Kidney epithelial cell (primary cell): ENCODE results near the gene PRL. TPM values are rescaled to one million over a fixed set of nuclear protein-coding genes. Genes with fewer than 3 reads are reported as not detected.

Experiments used
- DNase-seq: peaks from one replicate; pipeline ENCODE4 v3.0.0-alpha.2; 2010; ENCODE audit warnings: low read depth
- H3K27me3 ChIP-seq: 2 replicates; pipeline ENCODE4 v1.6.0; 2011; ENCODE audit warnings: low read length; ENCODE audit not compliant: control insufficient read depth, insufficient read depth
- H3K36me3 ChIP-seq: 2 replicates; pipeline ENCODE4 v1.5.1; 2011; ENCODE audit warnings: low read length; ENCODE audit not compliant: control insufficient read depth, insufficient read depth
- H3K4me3 ChIP-seq: 2 replicates; pipeline ENCODE4 v1.5.1; 2011; ENCODE audit warnings: low read depth, mild to moderate bottlenecking, control low read depth, low read length
- total RNA-seq: library from RNA; depleted of rRNA; stranded (reverse); fragments of >200 nt; gene quantifications from 2 replicates; pipeline ENCODE4 v1.2.3, GENCODE V29; 2015
- TF ChIP-seq, protein P1 (sequence below): IDR thresholded peaks from 2 replicates; pipeline ENCODE4 v1.5.1; 2011; ENCODE audit warnings: mild to moderate bottlenecking, moderate library complexity, low read length, control low read depth, inconsistent platforms; ENCODE audit not compliant: insufficient read depth, poor library complexity, severe bottlenecking

PRL gene
- total RNA-seq, 1 donor from 2014 or later = not detected

DNA sequence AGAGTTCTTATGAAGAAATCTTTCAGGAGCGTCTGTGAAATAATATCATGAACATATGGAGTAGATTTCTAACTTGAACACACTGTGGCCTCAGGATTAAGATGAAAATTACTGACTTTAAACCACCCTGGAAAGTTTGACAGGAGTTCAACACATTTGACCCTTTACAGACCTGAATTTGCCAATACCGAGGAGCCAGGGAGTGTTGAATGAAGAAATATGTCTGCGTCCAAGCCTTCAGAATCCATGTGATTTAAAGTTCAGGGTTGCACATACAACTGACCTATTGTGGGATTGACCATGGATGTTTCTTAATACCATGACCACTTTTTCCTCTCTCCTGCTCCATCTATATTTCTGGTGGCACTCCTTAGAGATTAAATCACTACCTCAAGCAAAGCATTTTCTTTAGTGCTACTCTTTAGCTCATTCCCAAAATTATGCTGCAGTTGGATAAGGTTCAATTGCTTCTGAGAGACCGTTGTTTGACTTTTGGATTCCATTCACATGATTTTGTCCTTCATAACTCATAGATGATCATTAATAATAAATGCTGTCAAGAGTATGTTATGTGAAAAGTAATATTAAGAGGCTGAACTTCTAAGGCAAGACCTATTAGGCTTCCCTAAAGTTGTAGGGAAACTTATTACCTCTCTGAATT is 57.4 kb downstream of the PRL start:
- TF ChIP-seq, protein P1, sequence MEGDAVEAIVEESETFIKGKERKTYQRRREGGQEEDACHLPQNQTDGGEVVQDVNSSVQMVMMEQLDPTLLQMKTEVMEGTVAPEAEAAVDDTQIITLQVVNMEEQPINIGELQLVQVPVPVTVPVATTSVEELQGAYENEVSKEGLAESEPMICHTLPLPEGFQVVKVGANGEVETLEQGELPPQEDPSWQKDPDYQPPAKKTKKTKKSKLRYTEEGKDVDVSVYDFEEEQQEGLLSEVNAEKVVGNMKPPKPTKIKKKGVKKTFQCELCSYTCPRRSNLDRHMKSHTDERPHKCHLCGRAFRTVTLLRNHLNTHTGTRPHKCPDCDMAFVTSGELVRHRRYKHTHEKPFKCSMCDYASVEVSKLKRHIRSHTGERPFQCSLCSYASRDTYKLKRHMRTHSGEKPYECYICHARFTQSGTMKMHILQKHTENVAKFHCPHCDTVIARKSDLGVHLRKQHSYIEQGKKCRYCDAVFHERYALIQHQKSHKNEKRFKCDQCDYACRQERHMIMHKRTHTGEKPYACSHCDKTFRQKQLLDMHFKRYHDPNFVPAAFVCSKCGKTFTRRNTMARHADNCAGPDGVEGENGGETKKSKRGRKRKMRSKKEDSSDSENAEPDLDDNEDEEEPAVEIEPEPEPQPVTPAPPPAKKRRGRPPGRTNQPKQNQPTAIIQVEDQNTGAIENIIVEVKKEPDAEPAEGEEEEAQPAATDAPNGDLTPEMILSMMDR = no peak
- Histone ChIP-seq H3K4me3 (no peak overlapping the region), H3K27me3 (no peaks in the 10 kb centered on the region), H3K36me3 (no peaks in the 10 kb centered on the region)
- no peak for DNase-seq

DNA sequence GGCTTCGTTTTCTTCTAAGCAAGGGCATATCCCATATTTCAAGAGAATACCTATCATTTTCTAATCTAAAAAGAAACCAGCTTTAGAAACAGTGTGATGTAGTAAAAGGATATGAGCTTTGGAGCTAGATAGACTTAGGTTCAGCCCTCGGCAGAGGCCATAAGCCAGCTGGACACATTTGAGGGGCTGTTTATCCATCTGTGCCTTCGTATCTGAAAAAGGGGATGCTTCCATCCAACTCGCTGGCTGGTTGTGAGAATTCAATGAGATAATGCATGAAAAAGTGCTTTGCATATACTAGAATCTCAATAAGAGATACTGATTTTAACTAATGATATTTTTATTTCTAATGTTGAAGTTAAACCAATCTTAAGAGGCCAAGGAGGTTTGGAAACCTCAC is 58.0 kb downstream of the PRL start:
- no peak for DNase-seq
- TF ChIP-seq, protein P1 = no peak
- H3K36me3 ChIP-seq = no peaks in the 10 kb centered on the region
- no peak overlapping the region for H3K4me3 ChIP-seq
- H3K27me3 ChIP-seq = no peaks in the 10 kb centered on the region

DNA sequence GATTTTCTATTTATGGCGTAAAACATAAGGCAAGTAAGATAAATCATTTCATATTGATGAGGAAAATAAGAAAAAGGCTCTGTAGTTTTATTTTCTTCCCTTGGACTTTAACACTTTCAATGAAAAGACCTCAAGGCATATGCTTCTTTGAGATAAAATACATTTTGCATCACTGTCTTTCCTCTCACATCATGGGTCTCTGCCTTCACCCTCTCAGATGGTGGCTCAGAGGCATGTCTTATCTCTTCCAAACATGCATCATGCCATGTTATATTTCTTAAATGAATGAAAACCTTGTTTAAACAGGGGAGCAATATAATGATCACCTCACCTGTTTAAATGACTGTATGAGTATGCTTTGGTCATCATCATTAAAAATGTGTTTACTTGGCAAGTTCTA is 59.3 kb downstream of the PRL start:
- TF ChIP-seq, protein P1 = no peak
- no peak for DNase-seq
- no peak overlapping the region for H3K4me3 ChIP-seq
- no peaks in the 10 kb centered on the region for H3K27me3 ChIP-seq
- no peaks in the 10 kb centered on the region for H3K36me3 ChIP-seq
